GM21717 (cell line): ENCODE data around the gene THYN1.
"Not testable (repeated sequence)": the region's sequence is repeated elsewhere in the genome, so short reads cannot be mapped to it uniquely, and the experiment has no call there.

Source experiments
- ATAC-seq: cut with Tn5 transposase; IDR thresholded peaks from one replicate; pipeline ENCODE4 v1.9.1; 2021; ENCODE audit warnings: mild to moderate bottlenecking, moderate library complexity; ENCODE audit not compliant: unreplicated experiment

THYN1 gene

DNA sequence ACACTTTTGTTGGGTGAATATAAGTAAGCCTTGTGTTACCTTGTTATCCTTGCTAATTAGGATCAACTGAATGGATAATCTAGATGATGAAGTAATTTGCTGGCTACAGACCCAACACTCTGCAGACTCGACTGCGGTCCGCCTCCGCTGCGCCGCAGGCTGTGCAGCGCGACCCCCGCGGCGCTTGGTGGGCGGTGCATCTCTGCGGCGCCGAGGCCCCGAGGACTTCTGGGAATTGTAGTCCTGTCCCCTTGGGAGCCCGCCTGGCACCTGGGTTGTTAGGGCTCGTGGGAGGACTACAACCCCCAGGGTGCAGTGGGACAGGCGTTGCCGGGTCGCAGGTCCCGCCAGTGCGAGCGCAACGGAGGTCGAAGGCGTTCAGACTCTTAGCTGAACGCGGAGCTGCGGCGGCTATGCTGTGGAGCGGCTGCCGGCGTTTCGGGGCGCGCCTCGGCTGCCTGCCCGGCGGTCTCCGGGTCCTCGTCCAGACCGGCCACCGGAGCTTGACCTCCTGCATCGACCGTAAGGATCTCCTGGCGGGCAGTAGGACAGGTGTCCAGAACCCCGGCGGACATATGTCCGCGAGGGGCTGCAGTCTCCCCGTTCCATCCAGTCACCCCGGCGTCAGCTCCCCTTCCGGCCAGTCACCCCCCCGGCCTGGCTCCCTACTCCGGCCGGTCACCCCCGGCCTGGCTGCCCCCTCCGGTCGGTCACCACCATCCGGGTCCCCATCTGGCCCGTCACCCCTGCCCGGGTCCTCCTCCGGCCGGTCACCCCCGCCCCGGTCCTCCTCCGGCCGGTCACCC, at the start of gene THYN1, which contains the start of gene ACAD8:
Gene THYN1, minus strand, starts transcription at position 165 of the 806 bp plus-strand sequence. CDS start 470 bp downstream, outside the sequence.
Gene ACAD8, plus strand, starts transcription at position 381 of the 806 bp plus-strand sequence. Its CDS starts 33 bp downstream, at position 414.
- ATAC-seq, result peak; percentile 100

DNA sequence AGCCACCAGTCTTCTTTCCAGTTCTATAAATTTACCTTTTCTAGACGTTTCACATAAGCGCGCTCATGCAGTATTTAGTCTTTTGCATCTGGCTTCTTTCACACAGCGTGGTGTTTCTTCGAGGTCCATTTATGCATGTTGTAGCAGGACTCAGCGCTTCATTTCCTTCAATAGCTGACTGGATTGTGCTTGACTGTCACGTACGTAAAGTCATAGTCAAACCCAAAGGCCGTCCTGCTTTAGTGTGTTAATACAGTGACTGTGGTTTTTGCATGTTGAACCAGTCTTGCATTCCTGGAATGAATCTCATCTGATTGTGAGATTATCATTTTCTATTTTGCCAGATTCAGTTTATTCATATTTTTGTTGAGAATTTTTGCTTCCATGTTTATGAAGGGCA, 41.5 kb upstream of the THYN1 start:
- no peak for ATAC-seq

GRCh38 chr11:134293119-134294113, 40.3 kb upstream of the THYN1 start:
- no peak for ATAC-seq

- ATAC-seq, result no peak
Measured at GRCh38 chr11:134292661-134293060, 39.5 kb upstream of the THYN1 start.

GRCh38 chr11:134291196-134291595, 38.0 kb upstream of the THYN1 start:
- ATAC-seq, result no peak

- ATAC-seq, result no peak
Measured at GRCh38 chr11:134290646-134291045, 37.5 kb upstream of the THYN1 start.

DNA sequence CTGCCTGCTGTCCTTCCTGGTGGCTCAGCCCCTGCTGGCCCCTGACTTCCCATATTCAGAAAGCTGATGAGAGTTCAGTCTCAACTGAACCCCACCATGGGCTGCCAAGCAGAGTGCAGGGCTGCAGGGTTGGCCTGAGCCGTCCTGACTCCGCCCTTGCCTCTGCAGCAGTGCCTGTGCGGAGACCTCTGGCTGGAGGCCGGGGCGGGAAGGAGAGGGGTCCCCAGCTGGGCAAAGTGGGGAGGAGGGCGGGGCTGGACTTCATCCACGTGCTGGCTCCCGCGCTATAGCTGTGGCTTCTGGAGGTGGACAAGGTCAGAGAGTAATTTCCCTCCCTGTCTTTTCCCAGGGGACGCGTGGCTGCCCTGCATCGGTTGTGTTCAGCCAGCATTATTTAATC, 36.6 kb upstream of the THYN1 start:
- no peak for ATAC-seq

- ATAC-seq, result no peak
Measured at GRCh38 chr11:134289167-134289566, 36.0 kb upstream of the THYN1 start.

GRCh38 chr11:134288486-134288885, 35.3 kb upstream of the THYN1 start:
- ATAC-seq, result no peak

- no peak for ATAC-seq
Measured at GRCh38 chr11:134287561-134287960, 34.4 kb upstream of the THYN1 start.

- ATAC-seq, result not testable (repeated sequence)
Measured at GRCh38 chr11:134284349-134284748, 31.2 kb upstream of the THYN1 start.

DNA sequence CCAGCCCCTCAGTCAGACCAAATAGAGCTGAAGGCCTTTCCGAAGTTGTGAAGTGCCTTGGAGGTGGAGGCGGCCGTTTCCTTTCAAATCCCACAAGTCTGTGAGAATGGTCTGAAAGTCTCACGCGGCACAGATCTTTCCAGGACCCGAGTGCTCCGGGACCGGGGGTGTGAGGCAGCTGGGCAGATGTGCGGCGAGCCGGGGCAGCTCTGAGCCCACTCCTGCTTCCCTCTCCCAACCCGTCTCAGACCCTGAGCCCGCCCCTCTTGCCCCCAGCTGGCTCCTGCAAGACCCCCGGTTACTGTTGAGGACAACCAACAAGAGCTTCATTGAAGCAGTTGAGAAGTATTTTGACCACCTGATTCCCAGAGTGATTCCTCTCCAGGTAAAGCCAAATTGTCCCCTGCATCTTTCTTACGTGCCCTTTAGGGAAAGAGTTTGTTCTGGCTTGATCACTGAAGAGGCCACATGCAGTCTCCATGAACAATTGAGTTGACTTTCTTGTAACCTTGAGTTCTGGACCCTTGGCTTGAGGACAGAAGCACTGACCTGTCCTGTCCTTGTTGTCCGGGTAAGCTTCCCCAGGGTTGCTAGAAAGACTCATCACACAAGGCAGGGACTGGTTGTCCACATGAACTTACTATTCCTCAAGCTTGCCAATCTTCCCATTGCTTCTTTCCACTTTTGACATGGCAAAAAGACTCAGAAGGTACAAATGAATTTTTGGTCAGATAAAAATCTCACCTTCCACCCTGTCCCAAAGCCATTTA, 30.5 kb upstream of the THYN1 start:
- ATAC-seq, result no peak

DNA sequence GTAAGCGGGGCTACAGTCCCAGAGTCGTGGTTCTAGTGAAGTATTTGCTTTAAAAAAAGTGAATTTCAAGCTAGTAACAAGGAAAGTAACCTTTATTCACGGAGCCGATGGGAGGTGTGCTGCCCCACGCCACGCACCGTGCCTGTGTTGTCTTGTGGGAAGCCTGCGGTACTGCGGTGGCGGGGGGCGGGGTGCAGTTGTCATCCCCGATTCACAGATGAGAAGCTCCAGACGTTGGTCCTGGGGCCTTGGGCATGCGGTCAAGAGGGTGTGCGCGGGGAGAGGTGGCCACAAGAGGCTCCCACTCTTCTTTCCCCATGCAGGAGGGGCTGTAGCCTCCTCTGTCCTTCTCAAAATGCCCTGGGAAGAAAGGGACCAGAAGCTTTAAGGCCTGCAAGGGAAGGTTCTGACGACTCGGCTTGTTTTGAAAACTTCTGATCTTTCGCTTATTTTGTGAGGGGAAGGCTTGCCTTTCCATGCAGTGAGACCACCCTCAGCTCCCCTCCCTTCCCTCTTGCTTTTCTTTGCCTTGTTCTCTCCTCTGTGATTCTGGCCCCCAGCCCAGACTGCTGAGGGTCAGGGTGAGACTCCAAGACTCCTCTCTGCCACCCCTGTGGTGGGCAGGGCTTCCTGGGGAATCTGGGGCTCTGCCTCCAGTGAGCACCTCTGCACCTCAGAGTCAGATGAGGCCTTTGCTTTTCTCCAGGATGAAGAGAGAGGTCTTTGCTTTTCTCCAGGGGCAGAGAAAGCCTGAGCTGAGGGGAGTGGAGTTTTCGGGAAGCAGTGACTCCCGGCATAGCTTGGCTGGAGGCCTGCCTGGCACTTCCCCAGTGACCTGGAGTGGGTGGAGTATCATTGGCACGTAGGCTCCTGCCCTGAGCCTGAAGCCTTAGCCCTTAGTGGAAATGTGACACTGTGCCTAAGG, 29.2 kb upstream of the THYN1 start:
- ATAC-seq, result no peak

DNA sequence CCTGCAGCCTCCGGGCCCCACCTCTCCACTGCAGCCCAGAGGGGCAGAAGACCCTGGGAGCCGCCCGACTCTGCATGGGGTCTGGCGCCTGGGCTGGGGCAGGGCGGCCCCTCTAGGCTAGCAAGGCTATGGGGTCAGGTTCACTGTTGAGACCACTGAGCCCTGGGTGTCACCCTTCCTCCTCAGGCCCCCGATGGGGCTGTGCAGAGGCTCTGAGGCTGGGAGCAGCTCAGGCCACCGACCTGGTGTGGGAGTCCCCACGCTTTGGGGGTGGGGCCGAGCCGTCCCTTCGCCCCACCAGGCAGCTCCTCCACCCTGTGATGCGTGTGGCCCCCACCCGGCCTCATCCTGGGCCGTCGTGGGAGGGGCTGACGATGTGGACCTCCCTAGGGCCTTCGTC, 28.5 kb upstream of the THYN1 start:
- ATAC-seq, result not testable (repeated sequence)

GRCh38 chr11:134278356-134278755, 25.2 kb upstream of the THYN1 start:
- no peak for ATAC-seq

GRCh38 chr11:134277183-134278001, 24.2 kb upstream of the THYN1 start:
- ATAC-seq, result no peak

DNA sequence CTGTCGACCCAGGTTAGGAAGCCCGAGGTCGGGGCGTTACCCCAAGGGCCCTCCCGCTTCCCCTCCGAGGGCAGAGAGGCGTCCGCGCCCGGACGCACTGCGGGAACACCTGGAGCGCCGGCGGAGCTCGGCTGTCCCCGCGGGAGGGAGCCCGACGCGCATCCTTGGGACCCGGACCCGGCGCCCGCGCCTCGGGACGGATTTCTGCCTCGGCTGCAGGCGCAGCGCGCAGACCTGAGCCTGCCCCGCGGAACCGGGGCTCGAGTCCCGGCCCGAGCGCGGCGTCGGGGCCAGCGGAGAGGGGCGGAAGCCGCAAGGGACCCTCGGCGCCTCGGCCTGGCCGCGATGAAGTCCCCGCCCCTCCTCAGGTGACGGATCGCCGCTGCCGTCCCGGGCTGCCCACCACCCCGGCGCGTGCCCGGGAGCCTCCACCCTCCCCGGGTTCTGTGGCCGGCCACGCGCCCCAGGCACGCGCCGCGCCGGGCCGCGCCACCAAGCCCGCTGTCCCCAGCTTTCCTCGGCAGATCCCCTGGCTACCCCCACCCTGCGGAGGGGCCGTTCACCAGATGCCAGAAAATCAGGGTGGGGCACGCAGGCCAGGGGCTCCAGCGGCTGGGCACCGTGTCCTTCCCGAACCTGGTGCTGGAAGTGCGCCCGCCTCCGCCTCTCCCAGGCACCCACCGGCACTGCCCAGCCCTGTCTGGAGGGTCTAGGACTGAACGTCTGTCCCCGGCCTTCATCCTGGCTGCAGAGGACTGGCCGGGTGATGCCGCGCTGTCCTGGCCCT, 23.4 kb upstream of the THYN1 start:
- ATAC-seq, result no peak
